ENCODE measurements around the gene RIT1. TPM values are rescaled to one million over a fixed set of nuclear protein-coding genes. Genes with fewer than 3 reads are reported as not detected.
"Not testable (repeated sequence)": the region's sequence is repeated elsewhere in the genome, so short reads cannot be mapped to it uniquely, and the experiment has no call there.

Gene RIT1
- total RNA-seq, 1 donor from 2014 or later = 26.2 TPM

DNA sequence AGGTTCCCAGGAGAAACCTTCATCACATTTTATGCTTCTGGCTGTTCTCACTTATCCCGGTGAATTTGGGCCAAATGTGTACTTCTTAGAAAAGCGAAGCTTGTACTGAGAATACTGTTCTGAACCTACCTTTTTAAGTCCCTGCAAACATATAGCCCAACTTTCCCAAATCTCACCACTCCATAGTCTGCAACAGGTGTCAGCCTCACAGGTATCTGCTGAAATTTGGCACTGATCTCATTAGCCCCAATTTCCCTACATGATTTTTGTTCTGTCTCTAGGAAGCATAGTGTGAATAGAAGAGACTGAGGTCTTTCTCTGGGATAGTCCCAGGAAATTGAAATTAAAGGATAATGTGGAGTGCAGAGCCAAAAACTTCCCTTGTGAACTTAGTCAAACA is 11.5 kb downstream of the RIT1 start:
- DNase-seq (ENCODE audit: low spot score) = no peak
- intact Hi-C loops (cut with DNase I) = no loop called here

DNA sequence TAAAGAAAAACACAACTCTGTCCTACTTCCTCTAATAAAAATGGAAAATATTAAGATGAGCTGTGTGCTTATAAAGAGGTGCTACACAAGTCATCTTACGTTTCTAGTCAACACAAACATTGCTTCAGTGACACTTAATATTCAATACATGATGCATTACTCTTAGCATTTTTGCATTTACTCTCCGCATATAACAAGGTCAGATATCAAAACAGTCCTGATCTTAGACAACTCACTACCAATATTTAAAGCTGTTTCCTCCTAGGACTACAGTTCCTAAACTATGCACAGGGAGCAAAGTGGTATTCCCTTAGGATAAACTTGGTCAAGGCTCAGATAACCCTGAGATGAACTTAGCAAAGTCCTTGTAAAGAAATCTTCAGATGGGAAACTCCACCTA is 12.3 kb downstream of the RIT1 start:
- intact Hi-C loops (cut with DNase I) = no loop called here
- DNase-seq (ENCODE audit: low spot score) = no peak

DNA sequence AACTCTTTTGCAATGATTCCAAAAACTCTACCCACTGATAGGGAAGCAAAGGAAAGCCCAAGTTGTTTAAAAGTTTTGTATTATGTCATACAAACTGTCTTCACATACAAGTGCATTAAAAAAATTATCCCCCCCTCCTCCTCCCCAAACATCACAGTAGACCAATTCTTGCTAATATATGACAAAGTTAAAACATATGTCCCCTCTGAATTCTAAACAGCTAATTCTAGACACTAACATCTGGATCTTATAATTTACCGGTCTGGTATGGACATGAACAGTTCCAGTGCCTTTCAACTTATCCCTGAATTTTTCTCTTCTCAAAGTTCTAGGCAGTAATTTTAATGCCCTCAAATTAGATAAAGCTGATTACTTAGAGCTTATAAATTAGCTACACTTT is 13.4 kb downstream of the RIT1 start:
- no peak for DNase-seq (ENCODE audit: low spot score)
- intact Hi-C loops (cut with DNase I) = no loop called here

DNA sequence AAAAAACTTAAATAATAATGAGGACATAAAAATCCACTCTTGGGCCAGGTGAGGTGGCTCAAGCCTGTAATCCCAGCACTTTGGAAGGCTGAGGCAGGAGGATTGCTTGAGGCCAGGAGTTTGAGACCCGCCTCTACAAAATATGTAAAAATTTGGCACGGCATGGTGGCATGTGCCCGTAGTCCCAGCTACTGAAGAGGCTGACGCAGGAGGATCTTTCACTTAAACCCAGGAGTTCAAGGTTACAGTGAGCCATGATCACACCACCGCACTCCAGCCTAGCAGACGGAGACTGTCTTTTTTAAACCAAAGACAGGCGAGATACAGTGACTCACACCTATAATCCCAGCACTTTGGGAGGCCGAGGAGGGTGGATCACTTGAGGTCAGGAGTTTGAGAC is 14.7 kb downstream of the RIT1 start:
- intact Hi-C loops (cut with DNase I); DNase-seq (ENCODE audit: low spot score): not testable (repeated sequence)

DNA sequence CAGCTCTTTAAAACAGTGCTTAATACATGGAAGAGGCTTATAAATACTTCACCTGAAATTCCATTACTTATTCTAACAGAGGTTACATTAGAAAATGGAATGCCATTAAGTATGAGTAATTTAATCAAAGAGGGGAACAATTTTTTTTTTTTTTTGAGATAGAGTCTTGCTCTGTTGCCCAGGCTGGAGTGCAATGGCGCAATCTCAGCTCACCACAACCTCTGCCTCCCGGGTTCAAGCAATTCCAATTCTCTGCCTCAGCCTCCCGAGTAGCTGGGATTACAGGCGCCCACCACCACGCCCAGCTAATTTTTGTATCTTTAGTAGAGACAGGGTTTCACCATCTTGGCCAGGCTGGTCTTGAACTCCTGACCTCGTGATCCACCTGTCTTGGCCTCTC is 15.5 kb downstream of the RIT1 start:
- intact Hi-C loops (cut with DNase I) = not testable (repeated sequence)

DNA sequence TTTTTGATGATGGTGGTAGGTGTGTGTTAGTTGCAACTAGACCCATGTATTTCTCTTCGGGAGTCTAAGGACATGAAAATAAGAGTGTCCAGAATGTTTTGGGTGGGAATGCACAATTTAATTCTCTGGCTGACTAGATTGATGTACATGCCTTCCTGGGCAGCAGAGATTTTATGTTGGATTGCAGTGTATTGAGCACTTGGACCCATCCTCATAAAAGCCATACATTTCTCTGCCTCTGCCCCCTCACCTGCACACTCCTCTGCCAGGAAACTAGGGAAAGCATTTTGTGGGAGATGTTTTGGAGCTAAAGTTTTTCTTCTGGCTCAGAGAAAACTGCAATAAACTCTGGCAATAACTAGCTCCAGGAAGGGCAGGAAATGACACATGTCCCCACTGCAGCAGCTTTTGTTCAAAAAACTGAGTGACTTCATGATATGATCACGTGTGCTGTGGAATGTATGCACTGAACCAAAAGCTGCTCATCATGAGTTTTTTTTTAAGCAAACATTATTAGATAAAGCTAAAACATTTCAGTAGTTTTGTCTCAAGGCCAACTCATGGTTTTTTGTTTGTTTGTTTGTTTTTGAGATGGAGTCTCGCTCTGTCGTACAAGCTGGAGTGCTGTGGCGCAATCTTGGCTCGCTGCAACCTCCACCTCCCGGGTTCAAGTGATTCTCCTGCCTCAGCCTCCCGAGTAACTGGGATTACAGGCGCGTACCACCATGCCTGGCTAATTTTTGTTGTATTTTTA is 17.6 kb downstream of the RIT1 start:
- intact Hi-C loops (cut with DNase I) = no loop called here
- DNase-seq (ENCODE audit: low spot score) = no peak

More for the DNA sequence above, 15.5 kb downstream of the RIT1 start:
- not testable (repeated sequence) for DNase-seq (ENCODE audit: low spot score)

GRCh38 chr1:155892796-155893195 is 18.4 kb downstream of the RIT1 start:
- no peak for DNase-seq (ENCODE audit: low spot score)
- intact Hi-C loops (cut with DNase I) = no loop called here

- no peak for DNase-seq (ENCODE audit: low spot score)
- intact Hi-C loops (cut with DNase I) = no loop called here
Observed at GRCh38 chr1:155890251-155890650, 20.9 kb downstream of the RIT1 start.

DNA sequence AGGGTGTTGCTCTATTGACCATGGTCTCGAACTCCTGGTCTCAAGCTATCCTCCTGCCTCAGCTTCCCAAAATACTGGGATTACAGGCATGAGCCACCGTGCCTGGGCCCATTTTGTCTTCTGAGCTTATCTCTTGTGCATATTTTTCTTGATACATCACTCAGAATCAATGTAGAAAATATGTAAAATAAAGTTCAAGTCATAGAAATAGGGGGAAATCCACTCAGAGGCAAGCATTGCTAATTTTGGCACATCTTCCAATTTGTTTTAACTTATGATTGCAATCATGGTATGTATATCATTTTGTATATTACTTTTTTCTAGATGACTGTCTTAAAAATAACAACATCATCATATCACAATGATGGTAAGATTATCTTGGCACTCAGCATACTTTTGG is 21.6 kb downstream of the RIT1 start:
- intact Hi-C loops (cut with DNase I) = no loop called here
- no peak for DNase-seq (ENCODE audit: low spot score)

GRCh38 chr1:155888481-155888880 is 22.7 kb downstream of the RIT1 start:
- intact Hi-C loops (cut with DNase I) = no loop called here
- DNase-seq (ENCODE audit: low spot score) = no peak

DNA sequence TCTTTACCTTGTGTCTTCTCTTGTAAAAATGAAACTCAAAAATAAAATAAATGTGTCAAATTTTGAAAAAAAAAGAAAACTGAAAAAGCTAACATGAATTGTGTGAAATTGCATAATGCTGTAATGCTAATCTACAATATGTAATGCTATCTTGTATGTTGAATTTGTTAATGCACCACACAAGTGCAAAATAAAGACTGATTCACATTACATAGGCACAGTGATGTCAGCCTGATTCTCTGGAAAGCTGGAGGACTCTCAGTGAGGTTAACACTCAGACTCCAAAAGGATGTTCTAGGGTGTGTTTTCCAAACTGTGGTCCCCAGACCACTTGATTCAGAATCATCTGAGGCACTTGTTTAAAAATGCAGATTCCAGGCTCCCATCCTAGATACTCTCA is 26.2 kb downstream of the RIT1 start:
- intact Hi-C loops (cut with DNase I) = no loop called here
- DNase-seq (ENCODE audit: low spot score) = no peak

- intact Hi-C loops (cut with DNase I) = no loop called here
- DNase-seq (ENCODE audit: low spot score) = no peak
Observed at GRCh38 chr1:155884031-155884960, 26.9 kb downstream of the RIT1 start.

DNA sequence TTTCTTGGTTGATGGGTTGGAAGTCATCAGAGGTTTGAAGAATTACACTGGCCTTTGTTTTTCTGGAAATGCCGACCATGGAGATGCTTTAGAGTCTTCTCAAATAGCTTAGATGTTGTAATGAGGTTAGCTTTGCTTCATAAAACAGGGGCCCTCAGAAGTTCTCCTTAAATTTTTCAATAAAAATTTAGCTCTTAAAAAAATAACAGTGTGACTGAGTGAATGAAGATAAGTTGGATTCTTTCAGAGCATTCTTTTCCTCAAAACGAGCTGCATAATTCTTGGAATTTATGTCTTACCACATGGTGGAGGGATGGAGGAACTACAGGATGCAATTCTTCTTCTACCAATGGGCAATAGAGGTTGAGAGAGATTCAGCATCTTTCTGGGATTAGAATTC is 28.4 kb downstream of the RIT1 start:
- intact Hi-C loops (cut with DNase I) = no loop called here
- no peak for DNase-seq (ENCODE audit: low spot score)

- intact Hi-C loops (cut with DNase I) = no loop called here
- no peak for DNase-seq (ENCODE audit: low spot score)
Observed at GRCh38 chr1:155882235-155882634, 28.9 kb downstream of the RIT1 start.

GRCh38 chr1:155880950-155881349 is 30.2 kb downstream of the RIT1 start:
- no peak for DNase-seq (ENCODE audit: low spot score)
- intact Hi-C loops (cut with DNase I) = no loop called here

DNA sequence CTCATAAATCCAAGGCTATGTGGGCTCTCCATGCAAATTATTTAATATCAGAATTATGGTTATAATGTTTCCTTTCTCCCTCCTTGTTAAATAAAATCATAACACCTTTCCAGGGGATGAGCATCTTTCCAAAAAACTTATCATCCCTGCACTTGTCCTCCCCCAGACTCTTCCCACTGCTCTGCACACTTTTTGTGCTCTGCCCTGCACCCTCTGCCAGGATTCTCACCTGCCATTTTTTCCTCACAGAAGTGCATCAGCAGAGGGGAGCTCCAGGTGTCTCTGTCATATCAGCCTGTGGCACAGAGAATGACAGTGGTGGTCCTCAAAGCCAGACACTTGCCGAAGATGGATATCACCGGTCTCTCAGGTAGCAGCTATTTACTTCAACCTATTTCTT is 30.9 kb downstream of the RIT1 start:
- no peak for DNase-seq (ENCODE audit: low spot score)

DNA sequence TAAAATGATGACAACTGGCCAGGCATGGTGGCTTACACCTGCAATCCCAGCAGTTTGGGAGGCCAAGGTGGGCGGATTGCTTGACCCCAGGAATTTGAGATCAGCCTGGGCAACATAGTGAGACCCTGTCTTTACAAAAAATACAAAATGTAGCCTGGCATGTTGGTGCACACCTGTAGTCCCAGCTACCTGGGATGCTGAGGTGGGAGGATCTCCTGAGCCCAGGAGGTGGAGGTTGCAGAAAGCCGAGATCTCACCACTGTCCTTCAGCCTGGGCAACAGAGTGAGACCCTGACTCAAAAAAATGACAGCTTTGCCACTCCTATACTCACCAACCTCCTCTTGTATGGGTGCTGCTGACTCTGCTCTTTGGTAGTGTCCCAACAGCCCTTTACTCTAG is 33.2 kb downstream of the RIT1 start:
- no peak for DNase-seq (ENCODE audit: low spot score)
- intact Hi-C loops (cut with DNase I) = no loop called here

More for the DNA sequence above, 30.9 kb downstream of the RIT1 start:
- intact Hi-C loops (cut with DNase I) = no loop called here

DNA sequence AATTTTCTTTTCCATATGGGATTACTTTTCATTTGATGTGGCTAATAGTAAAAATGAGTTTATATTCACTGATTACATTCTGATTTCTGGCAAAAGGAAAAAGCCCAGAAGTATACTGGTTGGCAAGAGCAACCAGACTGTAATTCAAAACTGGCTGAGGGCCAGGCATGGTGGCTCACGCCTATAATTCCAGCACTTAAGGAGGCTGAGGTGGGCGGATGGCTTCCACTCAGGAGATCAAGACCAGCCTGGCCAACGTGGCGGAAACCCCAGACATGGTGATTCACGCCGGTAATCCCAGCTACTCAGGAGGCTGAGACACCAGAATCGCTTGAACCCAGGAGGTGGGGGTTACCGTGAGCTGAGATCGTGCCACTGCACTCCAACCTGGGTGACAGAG is 37.3 kb downstream of the RIT1 start:
- intact Hi-C loops (cut with DNase I) = no loop called here
- no peak for DNase-seq (ENCODE audit: low spot score)

GRCh38 chr1:155872527-155872926 is 38.6 kb downstream of the RIT1 start:
- no peak for DNase-seq (ENCODE audit: low spot score)
- intact Hi-C loops (cut with DNase I) = no loop called here

DNA sequence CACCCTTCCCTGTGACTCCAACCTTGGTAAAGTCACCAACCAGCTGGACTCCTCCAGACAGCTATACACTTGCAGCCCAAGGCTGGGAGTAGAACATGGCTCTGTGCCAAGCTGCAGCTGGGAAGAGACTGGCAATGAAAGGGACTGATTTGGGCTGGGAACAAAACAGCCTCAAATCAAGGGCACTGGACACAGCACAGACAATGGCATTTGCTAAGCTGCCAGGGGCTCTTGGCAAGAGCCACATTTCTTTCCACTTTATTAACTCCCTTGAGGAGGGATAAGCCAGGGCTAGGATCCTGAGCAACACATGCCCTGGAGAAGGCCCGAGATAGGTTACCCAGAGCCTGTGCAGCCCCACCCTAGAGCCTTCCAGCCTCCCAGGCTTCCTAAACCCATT is 39.8 kb downstream of the RIT1 start:
- no peak for DNase-seq (ENCODE audit: low spot score)

GRCh38 chr1:155867766-155868165 is 43.4 kb downstream of the RIT1 start:
- DNase-seq (ENCODE audit: low spot score) = no peak
- intact Hi-C loops (cut with DNase I) = no loop called here

More for the DNA sequence above, 39.8 kb downstream of the RIT1 start:
- intact Hi-C loops (cut with DNase I) = no loop called here

Measured in cardiac septum (tissue), 1 donor.